Peyer's patch (tissue), 4 donors: ENCODE data around the gene GRB14.

Experiments used
- POLR2A ChIP-seq, 2 donors: fragments of 450-650 bp; IDR thresholded peaks; one replicate each; pipeline ENCODE4 v1.5.1; 2017; ENCODE audit warnings: antibody characterized with exemption in 2 of 2, mild to moderate bottlenecking in 2 of 2, moderate library complexity in 2 of 2
- TF ChIP-seq, protein P1 (sequence below), 6 experiments: fragments of 450-650 bp in 4 of 6; fragments of 200-600 bp in 2 of 6; sonication (generic) in 1 of 6; IDR thresholded peaks; one replicate each; pipeline ENCODE4 v1.5.1; 2017 to 2019; ENCODE audit warnings: antibody characterized with exemption in 6 of 6, mild to moderate bottlenecking in 3 of 6, moderate library complexity in 1 of 6

DNA sequence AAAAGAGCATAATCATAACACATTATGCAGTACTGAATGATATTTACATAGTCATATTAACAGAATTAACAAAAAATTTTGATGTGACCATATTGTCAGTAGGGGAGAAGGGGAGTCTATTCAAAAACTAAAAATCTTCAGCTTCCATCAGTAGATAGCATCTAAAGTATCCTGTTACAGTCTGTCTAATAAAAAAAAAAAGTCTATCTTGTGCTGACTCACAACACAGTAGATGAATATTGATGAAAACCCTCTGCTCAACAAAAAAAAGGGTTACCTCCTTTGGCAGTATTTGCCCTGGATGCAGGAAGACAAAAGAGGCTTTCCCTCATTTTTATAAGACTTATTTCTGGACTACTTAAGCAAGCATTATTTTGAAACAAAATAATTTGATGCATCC is 27.3 kb downstream of the GRB14 start:
- TF ChIP-seq, protein P1, sequence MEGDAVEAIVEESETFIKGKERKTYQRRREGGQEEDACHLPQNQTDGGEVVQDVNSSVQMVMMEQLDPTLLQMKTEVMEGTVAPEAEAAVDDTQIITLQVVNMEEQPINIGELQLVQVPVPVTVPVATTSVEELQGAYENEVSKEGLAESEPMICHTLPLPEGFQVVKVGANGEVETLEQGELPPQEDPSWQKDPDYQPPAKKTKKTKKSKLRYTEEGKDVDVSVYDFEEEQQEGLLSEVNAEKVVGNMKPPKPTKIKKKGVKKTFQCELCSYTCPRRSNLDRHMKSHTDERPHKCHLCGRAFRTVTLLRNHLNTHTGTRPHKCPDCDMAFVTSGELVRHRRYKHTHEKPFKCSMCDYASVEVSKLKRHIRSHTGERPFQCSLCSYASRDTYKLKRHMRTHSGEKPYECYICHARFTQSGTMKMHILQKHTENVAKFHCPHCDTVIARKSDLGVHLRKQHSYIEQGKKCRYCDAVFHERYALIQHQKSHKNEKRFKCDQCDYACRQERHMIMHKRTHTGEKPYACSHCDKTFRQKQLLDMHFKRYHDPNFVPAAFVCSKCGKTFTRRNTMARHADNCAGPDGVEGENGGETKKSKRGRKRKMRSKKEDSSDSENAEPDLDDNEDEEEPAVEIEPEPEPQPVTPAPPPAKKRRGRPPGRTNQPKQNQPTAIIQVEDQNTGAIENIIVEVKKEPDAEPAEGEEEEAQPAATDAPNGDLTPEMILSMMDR (IDR thresholded peaks at IDR 0.05): no peak
- no peak for TF ChIP-seq POLR2A (IDR thresholded peaks at IDR 0.05)
